CD4-positive, alpha-beta T cell (primary cell): ENCODE results near the gene ACTBL2. TPM values are rescaled to one million over a fixed set of nuclear protein-coding genes. Genes with fewer than 3 reads are reported as not detected.

Experiments used
- ATAC-seq: fragments of 200-7000 bp; cut with Tn5 transposase; one replicate; pipeline ENCODE4 v1.10.0; 2022; ENCODE audit warnings: mild to moderate bottlenecking; ENCODE audit not compliant: poor library complexity
- CTCF ChIA-PET: fragments of 350-600 bp; sonication (Branson Sonifier 250); formaldehyde crosslinking; loops from one replicate; lab custom pipeline; 2021; ENCODE audit warnings: antibody characterized with exemption, inconsistent platforms; lab: Charles Lee
- POLR2A ChIA-PET: fragments of 350-600 bp; sonication (Branson Sonifier 250); formaldehyde crosslinking; loops from one replicate; lab custom pipeline; 2021; ENCODE audit warnings: antibody characterized with exemption, inconsistent platforms; lab: Charles Lee
- DNase-seq, 14 experiments: peaks; one replicate each; pipeline ENCODE4 v3.0.0-alpha.2; 2013 to 2020; ENCODE audit warnings: mixed read lengths in 2 of 14
- H3K27ac ChIP-seq, 2 donors: one replicate each; pipeline versions ENCODE4 v1.5.1 to v1.7.0; 2013; ENCODE audit warnings: low read length in 2 of 2, low read depth in 1 of 2, mild to moderate bottlenecking in 1 of 2
- H3K27me3 ChIP-seq, 2 experiments: 1 replicate in 1 of 2; 2 replicates in 1 of 2; pipeline versions ENCODE4 v1.6.1 to v1.7.0; 2013; ENCODE audit warnings: low read length in 2 of 2, control low read depth in 1 of 2, mild to moderate bottlenecking in 1 of 2, moderate library complexity in 1 of 2; ENCODE audit not compliant: insufficient read depth in 2 of 2, control insufficient read depth in 1 of 2
- H3K36me3 ChIP-seq: one replicate; pipeline ENCODE4 v1.6.1; 2013; ENCODE audit warnings: low read length, control low read depth; ENCODE audit not compliant: insufficient read depth
- H3K4me1 ChIP-seq: one replicate; pipeline ENCODE4 v1.6.1; 2013; ENCODE audit warnings: low read length, control low read depth; ENCODE audit not compliant: insufficient read depth
- H3K4me3 ChIP-seq: one replicate; pipeline ENCODE4 v1.5.1; 2013; ENCODE audit warnings: mild to moderate bottlenecking, low read length, moderate library complexity
- H3K9me3 ChIP-seq, 2 experiments: 1 replicate in 1 of 2; 2 replicates in 1 of 2; pipeline versions ENCODE4 v1.6.1 to v1.7.0; 2013; ENCODE audit warnings: low read length in 2 of 2, mild to moderate bottlenecking in 2 of 2, control low read depth in 1 of 2, moderate library complexity in 1 of 2; ENCODE audit not compliant: control insufficient read depth in 1 of 2, insufficient read depth in 1 of 2
- H3K27ac Mint-ChIP-seq: one replicate; pipeline ENCODE4 v1.8.0; 2020; ENCODE audit warnings: mixed read lengths
- H3K27me3 Mint-ChIP-seq: one replicate; pipeline ENCODE4 v1.8.0; 2021; ENCODE audit warnings: mixed read lengths
- H3K36me3 Mint-ChIP-seq: one replicate; pipeline ENCODE4 v1.8.0; 2021; ENCODE audit warnings: low read depth, mixed read lengths
- H3K4me1 Mint-ChIP-seq: one replicate; pipeline ENCODE4 v1.8.0; 2021; ENCODE audit warnings: low read depth, mixed read lengths
- H3K4me3 Mint-ChIP-seq: one replicate; pipeline ENCODE4 v1.8.0; 2020; ENCODE audit warnings: mild to moderate bottlenecking, mixed read lengths
- H3K9me3 Mint-ChIP-seq: one replicate; pipeline ENCODE4 v1.8.0; 2020; ENCODE audit warnings: mixed read lengths
- CTCF ChIP-seq: fragments of 200-600 bp; IDR thresholded peaks from one replicate; pipeline ENCODE4 v1.8.0; 2022; ENCODE audit warnings: antibody characterized with exemption, mild to moderate bottlenecking
- intact Hi-C, 2 experiments: fragments of 100-400 bp; cut with DNase I in 1 of 2; cut with micrococcal nuclease in 1 of 2; formaldehyde crosslinking; loops; one replicate each; pipeline versions ENCODE4 v1.15.1 to v1.9.0; 2023 to 2025; cut with DNase I, micrococcal nuclease
- total RNA-seq, 174 experiments: library from RNA in 2 of 174; stranded (reverse) in 2 of 174; gene quantifications; one replicate each; pipeline ENCODE4 v1.2.3 and lab custom pipeline; 2021 to 2026

Gene ACTBL2
- total RNA-seq, 2 experiments from 2014 or later: not detected

- DNase-seq (no peak), ATAC-seq (no peak)
- H3K27ac ChIP-seq: no peak overlapping the region
- Mint-ChIP-seq H3K9me3 (no peaks in the 10 kb centered on the region), H3K27me3 (no peaks in the 10 kb centered on the region), H3K36me3 (no peaks in the 10 kb centered on the region), H3K4me3 (no peak overlapping the region), H3K27ac (no peak overlapping the region), H3K4me1 (peaks cover 4% of the 10 kb centered on the region)
- no peak for TF ChIP-seq CTCF
- H3K9me3 ChIP-seq: no peaks in the 10 kb centered on the region
- intact Hi-C loops: loop anchor here in 1 of 2 experiments (5.0 kb wide), 1 partner anchor 207 kb away; no protein-coding TSS in a partner anchor
- ChIA-PET POLR2A (no interaction called here), CTCF (no interaction called here)
- H3K4me1 ChIP-seq: no peaks in the 10 kb centered on the region
- H3K4me3 ChIP-seq: no peak overlapping the region
- no peaks in the 10 kb centered on the region for H3K36me3 ChIP-seq
- H3K27me3 ChIP-seq: no peaks in the 10 kb centered on the region
These were observed 21.7 kb upstream of the ACTBL2 start for GRCh38 chr5:57504357-57504756.

DNA sequence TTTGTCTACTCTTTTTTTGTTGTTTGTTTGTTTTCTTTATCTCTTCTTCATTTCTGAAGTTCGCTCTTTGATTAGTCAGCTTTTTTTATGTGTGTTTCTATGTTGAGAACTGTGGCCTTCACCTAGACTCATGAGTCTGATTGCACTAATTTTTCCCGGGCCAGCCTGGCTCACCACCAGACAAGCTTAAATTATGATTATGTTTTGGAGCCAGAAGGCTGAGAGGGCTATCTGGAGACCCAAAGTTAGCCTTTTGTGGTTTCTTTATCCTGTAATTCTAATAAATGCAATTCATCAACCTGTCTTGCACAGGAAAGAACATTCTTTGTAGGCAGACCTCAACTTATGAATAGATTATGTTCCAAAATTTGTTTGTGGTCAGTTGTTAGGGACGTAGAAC lies 20.8 kb upstream of the ACTBL2 start:
- Mint-ChIP-seq H3K27ac (no peak overlapping the region), H3K4me1 (peaks cover 13% of the 10 kb centered on the region), H3K4me3 (no peak overlapping the region), H3K36me3 (no peaks in the 10 kb centered on the region), H3K27me3 (no peaks in the 10 kb centered on the region), H3K9me3 (no peaks in the 10 kb centered on the region)
- H3K27ac ChIP-seq: no peak overlapping the region
- no peak for TF ChIP-seq CTCF
- POLR2A ChIA-PET: no interaction called here
- no peaks in the 10 kb centered on the region for H3K27me3 ChIP-seq
- H3K4me1 ChIP-seq: no peaks in the 10 kb centered on the region
- H3K9me3 ChIP-seq: no peaks in the 10 kb centered on the region
- no peak overlapping the region for H3K4me3 ChIP-seq
- ATAC-seq (no peak), DNase-seq (no peak)
- no peaks in the 10 kb centered on the region for H3K36me3 ChIP-seq
- intact Hi-C loops: loop anchor here in 1 of 2 experiments (5.0 kb wide), 1 partner anchor 206 kb away; no protein-coding TSS in a partner anchor
- CTCF ChIA-PET: no interaction called here

DNA sequence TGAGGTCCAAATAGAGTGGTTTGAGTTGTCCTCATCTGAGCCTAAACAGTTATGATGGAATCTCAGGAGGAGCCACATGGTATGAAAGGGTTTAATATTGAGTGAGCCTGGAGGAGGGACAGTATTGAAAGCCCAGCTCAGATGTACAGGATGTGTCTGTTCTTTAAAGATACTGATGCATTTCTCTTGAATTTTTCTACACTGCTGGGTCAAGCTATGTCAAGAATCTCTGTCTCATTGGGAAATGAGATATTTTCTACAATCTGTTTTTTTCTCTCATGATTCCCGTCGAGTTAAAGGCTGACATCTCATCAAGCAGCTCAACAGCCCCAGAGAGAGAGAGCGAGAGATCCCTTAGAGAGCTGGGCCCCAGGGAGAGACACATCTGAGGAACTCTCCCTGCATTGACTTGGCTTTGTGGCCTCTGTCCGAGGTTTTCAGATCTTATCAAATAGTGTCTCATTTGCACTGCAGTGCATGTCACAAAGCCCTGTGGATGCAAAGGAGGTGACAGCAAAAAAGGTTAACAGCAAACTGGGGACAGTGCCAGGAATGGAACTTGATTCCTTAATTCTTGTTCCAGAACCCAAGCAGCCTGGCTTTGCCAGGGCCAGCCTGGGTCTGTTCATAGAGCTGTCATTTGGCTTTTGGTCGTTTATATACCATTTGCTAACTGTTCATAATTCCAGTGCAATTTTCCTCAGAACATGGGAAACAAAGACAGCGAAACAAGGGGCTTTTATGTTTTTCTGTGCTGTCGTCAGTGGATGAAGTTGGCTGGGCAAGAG lies 19.0 kb upstream of the ACTBL2 start:
- TF ChIP-seq CTCF: no peak
- Histone ChIP-seq H3K36me3 (no peaks in the 10 kb centered on the region), H3K9me3 (no peaks in the 10 kb centered on the region), H3K4me1 (no peaks in the 10 kb centered on the region), H3K27me3 (no peaks in the 10 kb centered on the region), H3K27ac (no peak overlapping the region), H3K4me3 (no peak overlapping the region)
- Mint-ChIP-seq H3K27ac (no peak overlapping the region), H3K4me3 (no peak overlapping the region), H3K27me3 (no peaks in the 10 kb centered on the region), H3K4me1 (peaks cover 18% of the 10 kb centered on the region), H3K9me3 (no peaks in the 10 kb centered on the region), H3K36me3 (no peaks in the 10 kb centered on the region)
- ChIA-PET POLR2A (no interaction called here), CTCF (no interaction called here)
- intact Hi-C loops: loop anchor here in 1 of 2 experiments (5.0 kb wide), 1 partner anchor 204 kb away; no protein-coding TSS in a partner anchor
- DNase-seq: no peak
- no peak for ATAC-seq
